ENCODE measurements around the gene NODAL. TPM values are rescaled to one million over a fixed set of nuclear protein-coding genes. Genes with fewer than 3 reads are reported as not detected.
"Not testable (repeated sequence)": the region's sequence is repeated elsewhere in the genome, so short reads cannot be mapped to it uniquely, and the experiment has no call there.

NODAL gene
- not detected for total RNA-seq
- polyA plus RNA-seq: not detected

GRCh38 chr10:70441161-70441894, at the start of gene NODAL:
Gene NODAL, minus strand, starts transcription at chr10:70441681. Its CDS starts 14 bp downstream, at chr10:70441667.
- Histone ChIP-seq H3K4me1 (ENCODE audit: insufficient read depth) (no peaks in the 10 kb centered on the region), H3K27ac (ENCODE audit: low read depth) (no peak within 1 kb of the TSS), H3K36me3 (ENCODE audit: insufficient read depth) (no peaks in the 10 kb centered on the region), H3K4me3 (ENCODE audit: low read depth, low read length) (peak within 1 kb of the TSS; percentile 26)
- no peak for DNase-seq (ENCODE audit: extremely low spot score)
- 14% methylated on average over 60 of the region's 60 CpGs for WGBS

- Histone ChIP-seq H3K36me3 (ENCODE audit: insufficient read depth) (no peaks in the 10 kb centered on the region), H3K4me1 (ENCODE audit: insufficient read depth) (no peaks in the 10 kb centered on the region), H3K4me3 (ENCODE audit: low read depth, low read length) (no peak overlapping the region), H3K27ac (ENCODE audit: low read depth) (no peak overlapping the region)
- 97% methylated on average over 4 of the region's 4 CpGs for WGBS
- no peak for DNase-seq (ENCODE audit: extremely low spot score)
These were observed 48.7 kb upstream of the NODAL start for GRCh38 chr10:70490142-70490541.

- 90% methylated on average over 3 of the region's 3 CpGs for WGBS
- H3K27ac ChIP-seq (ENCODE audit: low read depth): no peak overlapping the region
- no peaks in the 10 kb centered on the region for H3K4me1 ChIP-seq (ENCODE audit: insufficient read depth)
These were observed 46.3 kb upstream of the NODAL start for GRCh38 chr10:70487824-70488223.

GRCh38 chr10:70483872-70484271, 42.4 kb upstream of the NODAL start:
- not testable (repeated sequence) for H3K4me3 ChIP-seq (ENCODE audit: low read depth, low read length); H3K36me3 ChIP-seq (ENCODE audit: insufficient read depth); H3K27ac ChIP-seq (ENCODE audit: low read depth); DNase-seq (ENCODE audit: extremely low spot score); H3K4me1 ChIP-seq (ENCODE audit: insufficient read depth)
- WGBS: 91% methylated on average over 6 of the region's 6 CpGs

More at GRCh38 chr10:70487824-70488223, 46.3 kb upstream of the NODAL start:
- H3K36me3 ChIP-seq (ENCODE audit: insufficient read depth): no peaks in the 10 kb centered on the region
- no peak for DNase-seq (ENCODE audit: extremely low spot score)
- no peak overlapping the region for H3K4me3 ChIP-seq (ENCODE audit: low read depth, low read length)

- peak overlapping the region; percentile 31 for H3K27ac ChIP-seq (ENCODE audit: low read depth)
- 68% methylated on average over 8 of the region's 8 CpGs for WGBS
- H3K4me1 ChIP-seq (ENCODE audit: insufficient read depth): no peaks in the 10 kb centered on the region
- H3K4me3 ChIP-seq (ENCODE audit: low read depth, low read length): no peak overlapping the region
- H3K36me3 ChIP-seq (ENCODE audit: insufficient read depth): no peaks in the 10 kb centered on the region
- DNase-seq (ENCODE audit: extremely low spot score): no peak
These were observed 41.7 kb upstream of the NODAL start for GRCh38 chr10:70482982-70483760.

- Histone ChIP-seq H3K4me1 (ENCODE audit: insufficient read depth) (no peaks in the 10 kb centered on the region), H3K27ac (ENCODE audit: low read depth) (peak overlapping the region; percentile 24), H3K4me3 (ENCODE audit: low read depth, low read length) (no peak overlapping the region), H3K36me3 (ENCODE audit: insufficient read depth) (no peaks in the 10 kb centered on the region)
- no peak for DNase-seq (ENCODE audit: extremely low spot score)
- WGBS: 30% methylated on average over 7 of the region's 7 CpGs
These were observed 40.5 kb upstream of the NODAL start for GRCh38 chr10:70481831-70482530.

GRCh38 chr10:70481105-70481504, 39.6 kb upstream of the NODAL start:
- no peak overlapping the region for H3K4me3 ChIP-seq (ENCODE audit: low read depth, low read length)
- no peak for DNase-seq (ENCODE audit: extremely low spot score)
- H3K27ac ChIP-seq (ENCODE audit: low read depth): no peak overlapping the region
- 86% methylated on average over 9 of the region's 9 CpGs for WGBS
- H3K36me3 ChIP-seq (ENCODE audit: insufficient read depth): no peaks in the 10 kb centered on the region
- H3K4me1 ChIP-seq (ENCODE audit: insufficient read depth): no peaks in the 10 kb centered on the region

- WGBS: 64% methylated on average over 9 of the region's 9 CpGs
- H3K27ac ChIP-seq (ENCODE audit: low read depth): no peak overlapping the region
- H3K4me3 ChIP-seq (ENCODE audit: low read depth, low read length): no peak overlapping the region
- no peaks in the 10 kb centered on the region for H3K36me3 ChIP-seq (ENCODE audit: insufficient read depth)
- H3K4me1 ChIP-seq (ENCODE audit: insufficient read depth): no peaks in the 10 kb centered on the region
- no peak for DNase-seq (ENCODE audit: extremely low spot score)
These were observed 38.9 kb upstream of the NODAL start for GRCh38 chr10:70480239-70480861.

- WGBS: 77% methylated on average over 8 of the region's 8 CpGs
These were observed 38.3 kb upstream of the NODAL start for GRCh38 chr10:70479626-70480238.

GRCh38 chr10:70479165-70479581, 37.7 kb upstream of the NODAL start:
- H3K36me3 ChIP-seq (ENCODE audit: insufficient read depth): no peaks in the 10 kb centered on the region
- 57% methylated on average over 11 of the region's 11 CpGs for WGBS
- H3K4me1 ChIP-seq (ENCODE audit: insufficient read depth): no peaks in the 10 kb centered on the region
- peak overlapping the region; percentile 81 for H3K27ac ChIP-seq (ENCODE audit: low read depth)
- no peak for DNase-seq (ENCODE audit: extremely low spot score)
- H3K4me3 ChIP-seq (ENCODE audit: low read depth, low read length): peak overlapping the region; percentile 62

More at GRCh38 chr10:70479626-70480238, 38.3 kb upstream of the NODAL start:
- Histone ChIP-seq H3K4me1 (ENCODE audit: insufficient read depth) (no peaks in the 10 kb centered on the region), H3K27ac (ENCODE audit: low read depth) (no peak overlapping the region), H3K36me3 (ENCODE audit: insufficient read depth) (no peaks in the 10 kb centered on the region), H3K4me3 (ENCODE audit: low read depth, low read length) (no peak overlapping the region)
- DNase-seq (ENCODE audit: extremely low spot score): no peak

- peak; percentile 37 for DNase-seq (ENCODE audit: extremely low spot score)
- peak within 1 kb of the TSS; percentile 62 for H3K4me3 ChIP-seq (ENCODE audit: low read depth, low read length)
- H3K36me3 ChIP-seq (ENCODE audit: insufficient read depth): no peaks in the 10 kb centered on the region
- peak within 1 kb of the TSS; percentile 81 for H3K27ac ChIP-seq (ENCODE audit: low read depth)
- WGBS: under 1% methylated on average over 110 of the region's 110 CpGs
- no peaks in the 10 kb centered on the region for H3K4me1 ChIP-seq (ENCODE audit: insufficient read depth)
These were observed 37.0 kb upstream of the NODAL start, which contains the start of gene PALD1 for GRCh38 chr10:70478191-70479164. Gene PALD1, plus strand, starts transcription at chr10:70478767. Its CDS starts 47,185 bp downstream, at chr10:70525952.

GRCh38 chr10:70477661-70478162, 36.2 kb upstream of the NODAL start:
- H3K4me1 ChIP-seq (ENCODE audit: insufficient read depth): no peaks in the 10 kb centered on the region
- peak overlapping the region; percentile 62 for H3K4me3 ChIP-seq (ENCODE audit: low read depth, low read length)
- no peak overlapping the region for H3K27ac ChIP-seq (ENCODE audit: low read depth)
- DNase-seq (ENCODE audit: extremely low spot score): no peak
- H3K36me3 ChIP-seq (ENCODE audit: insufficient read depth): no peaks in the 10 kb centered on the region
- 15% methylated on average over 27 of the region's 27 CpGs for WGBS

All from urinary bladder (tissue), 4 donors.